Activated CD8-positive, alpha-beta memory T cell treated with anti-CD3 and anti-CD28 coated beads for 48 hours (primary cell): Measurements from ENCODE around the gene HTRA3.

Experiments used
- DNase-seq, 3 experiments: peaks; one replicate each; pipeline ENCODE4 v3.0.0-alpha.2; 2020; ENCODE audit warnings: low read depth in 2 of 3, low spot score in 2 of 3

Gene HTRA3

DNA sequence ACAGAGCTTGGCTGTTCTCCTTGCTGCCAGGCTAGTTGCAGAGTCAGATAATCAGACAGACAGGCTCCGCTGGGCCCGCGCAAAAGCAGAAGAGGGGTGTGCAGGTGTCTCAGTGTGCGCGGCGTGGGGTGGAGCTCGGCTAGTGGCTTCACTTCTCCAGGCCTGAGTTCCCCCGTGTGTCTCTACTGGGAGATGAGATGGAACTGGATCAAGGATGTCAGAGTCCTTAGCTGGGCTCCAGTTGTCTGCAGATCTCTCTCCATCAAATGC, 21.1 kb downstream of the HTRA3 start:
- DNase-seq = no peak

DNA sequence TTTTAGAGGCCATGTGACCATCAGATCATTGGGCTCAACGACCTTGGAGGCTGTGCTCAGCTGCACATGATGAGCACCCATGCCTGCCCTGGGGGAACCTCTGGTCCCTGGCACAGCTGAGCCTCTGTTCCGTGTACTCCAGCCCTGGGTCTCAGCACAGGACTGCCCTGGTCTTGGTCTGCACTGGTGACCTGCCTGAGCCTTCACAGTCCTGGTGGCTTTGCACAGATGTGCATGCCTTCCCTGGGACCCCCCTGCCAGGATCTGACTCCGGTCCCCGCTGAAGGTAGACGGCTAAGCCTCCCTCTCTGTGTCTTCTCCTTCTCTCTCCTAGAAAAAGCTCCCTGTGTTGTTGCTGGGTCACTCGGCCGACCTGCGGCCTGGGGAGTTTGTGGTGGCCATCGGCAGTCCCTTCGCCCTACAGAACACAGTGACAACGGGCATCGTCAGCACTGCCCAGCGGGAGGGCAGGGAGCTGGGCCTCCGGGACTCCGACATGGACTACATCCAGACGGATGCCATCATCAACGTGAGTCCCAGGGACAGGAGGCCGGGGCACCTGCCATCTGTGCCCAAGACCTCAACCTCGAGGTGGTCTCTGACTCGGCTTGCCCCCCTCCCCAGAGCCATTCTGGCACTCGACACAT, 21.6 kb downstream of the HTRA3 start:
- DNase-seq = no peak

DNA sequence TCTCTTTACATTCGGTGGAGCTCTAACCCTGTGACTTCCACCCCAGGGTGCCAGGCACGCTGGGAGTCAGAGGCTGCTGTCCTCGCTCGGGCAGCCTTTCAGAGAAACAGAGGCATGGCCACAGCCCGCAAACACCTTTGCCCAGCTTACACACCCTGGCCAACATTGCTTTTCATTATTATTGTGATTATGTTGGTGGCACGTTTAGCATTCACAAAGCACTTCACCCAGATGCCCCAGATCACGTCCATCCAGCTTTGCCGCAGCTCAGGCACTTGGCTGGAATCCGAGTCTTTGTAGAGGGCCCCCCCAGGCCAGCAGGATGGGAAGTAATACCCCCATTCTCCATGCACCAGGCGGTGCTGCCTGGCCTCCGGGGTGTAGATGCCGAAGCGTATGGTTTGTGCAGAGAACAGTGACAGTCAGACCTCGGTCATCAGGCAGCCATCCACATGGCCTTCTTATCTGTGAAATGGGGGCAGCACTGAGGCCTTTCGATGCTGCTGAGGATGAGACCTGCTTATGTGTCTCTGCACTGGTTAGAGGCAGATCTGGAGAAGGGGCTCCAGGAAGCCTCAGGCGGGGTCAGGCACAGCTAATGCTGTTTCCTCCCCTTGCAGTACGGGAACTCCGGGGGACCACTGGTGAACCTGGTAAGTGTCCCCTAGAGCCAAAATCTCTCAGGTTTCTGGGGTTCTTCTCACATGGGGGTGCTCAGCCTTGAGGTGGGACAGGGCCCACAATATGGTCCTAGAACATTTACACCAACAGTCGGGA, 22.3 kb downstream of the HTRA3 start:
- no peak for DNase-seq

DNA sequence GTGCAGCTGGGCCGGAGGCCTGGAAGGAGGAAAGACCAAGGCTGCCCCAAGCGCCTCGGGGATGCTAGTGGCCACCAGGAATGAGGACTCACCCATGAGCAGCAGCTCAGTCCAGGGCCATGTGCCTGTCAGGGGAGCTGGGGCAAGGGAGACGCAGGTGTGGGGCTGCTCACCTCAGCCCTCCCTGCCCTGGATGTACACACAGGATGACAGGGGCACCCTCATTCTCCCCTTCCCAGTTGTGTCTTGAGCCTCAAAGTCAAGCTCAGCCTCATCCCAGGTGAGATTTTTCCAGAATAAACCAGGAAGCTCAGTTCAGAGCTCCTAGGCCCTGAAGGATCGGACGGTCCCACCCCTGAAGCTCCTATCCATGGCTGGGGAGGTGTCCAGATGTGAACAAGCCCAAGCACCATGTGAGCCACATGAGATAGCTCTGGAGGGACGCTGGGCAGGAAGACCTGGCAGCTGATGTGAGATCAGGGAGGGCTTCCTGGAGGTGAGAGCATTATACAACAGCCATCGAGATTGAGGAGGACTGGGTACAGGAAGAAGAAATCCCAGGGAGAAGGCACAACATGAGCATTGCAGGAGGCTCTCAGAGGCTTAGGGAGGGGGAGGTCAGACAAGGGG, 23.0 kb downstream of the HTRA3 start:
- no peak for DNase-seq

DNA sequence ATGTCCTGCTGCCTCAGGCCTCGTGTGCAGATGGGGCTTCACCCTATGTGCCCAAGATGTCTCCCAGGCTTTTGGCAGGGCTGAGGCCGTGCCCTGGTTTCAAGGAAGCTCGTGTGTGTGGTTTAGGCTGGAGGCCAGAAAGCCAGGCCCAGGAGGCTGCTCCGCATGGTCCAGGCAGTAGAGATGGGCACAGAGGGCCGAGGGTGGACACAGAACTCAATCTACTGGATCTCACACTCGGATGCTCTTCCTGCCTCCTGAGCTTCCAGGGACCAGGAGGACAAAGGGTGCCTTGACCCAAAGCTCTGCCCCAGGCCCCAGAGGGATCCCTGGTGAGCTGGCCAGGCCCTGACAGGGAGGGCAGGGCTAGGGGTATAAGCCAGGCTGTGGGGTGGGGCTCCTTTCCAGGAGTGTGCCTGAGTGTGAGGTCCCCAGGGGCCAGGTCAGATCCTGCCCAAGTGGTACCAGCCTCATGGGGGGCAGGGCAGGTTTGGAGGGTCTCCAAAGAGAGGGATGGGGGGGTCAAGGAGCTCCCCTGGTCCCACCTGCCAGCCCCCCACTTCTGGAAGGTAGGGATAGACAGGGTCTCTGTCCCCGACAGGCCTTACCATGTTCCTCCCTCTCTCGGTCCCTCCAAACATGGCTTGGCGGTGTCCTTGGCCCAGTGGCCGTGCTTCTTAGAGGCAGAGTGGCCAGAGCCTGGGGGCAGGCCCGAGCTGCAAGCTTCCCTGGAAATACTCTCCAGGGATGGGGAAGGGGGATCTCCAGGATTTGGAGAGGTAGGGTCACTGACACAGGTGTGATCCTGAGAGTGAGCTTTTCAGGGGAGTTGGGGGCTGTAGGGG, 23.8 kb downstream of the HTRA3 start:
- no peak for DNase-seq

DNA sequence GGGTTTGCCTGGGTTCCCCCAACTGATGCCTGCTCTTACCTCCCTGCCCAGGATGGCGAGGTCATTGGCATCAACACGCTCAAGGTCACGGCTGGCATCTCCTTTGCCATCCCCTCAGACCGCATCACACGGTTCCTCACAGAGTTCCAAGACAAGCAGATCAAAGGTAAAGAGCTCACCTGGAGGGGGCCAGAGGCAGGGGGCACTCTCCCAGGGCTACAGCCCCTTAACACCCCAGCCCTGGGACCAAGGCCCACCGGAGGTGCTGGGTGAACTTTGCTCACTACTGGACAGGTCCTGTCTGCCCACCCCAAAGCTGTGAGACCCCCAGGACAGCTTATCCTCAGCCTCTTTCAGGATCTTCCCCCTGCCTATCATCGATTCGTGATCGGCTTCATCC, 24.5 kb downstream of the HTRA3 start:
- no peak for DNase-seq

DNA sequence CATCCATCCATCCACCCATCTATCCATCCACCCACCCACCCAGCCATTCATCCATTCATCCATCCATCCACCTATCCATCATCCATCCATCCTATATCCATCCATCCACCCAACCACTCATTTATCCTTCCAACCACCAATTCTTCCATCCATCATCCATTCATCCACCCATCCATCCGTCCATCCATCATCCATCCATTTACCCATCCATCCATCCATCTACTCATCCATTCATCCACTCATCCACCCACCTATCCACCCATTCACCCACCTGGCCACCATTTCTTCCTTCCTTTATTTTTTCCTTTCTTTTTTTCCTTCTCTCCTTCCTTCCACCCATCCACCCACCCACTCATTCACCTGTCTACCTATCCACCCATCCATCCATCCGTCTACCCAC, 25.2 kb downstream of the HTRA3 start:
- no peak for DNase-seq

DNA sequence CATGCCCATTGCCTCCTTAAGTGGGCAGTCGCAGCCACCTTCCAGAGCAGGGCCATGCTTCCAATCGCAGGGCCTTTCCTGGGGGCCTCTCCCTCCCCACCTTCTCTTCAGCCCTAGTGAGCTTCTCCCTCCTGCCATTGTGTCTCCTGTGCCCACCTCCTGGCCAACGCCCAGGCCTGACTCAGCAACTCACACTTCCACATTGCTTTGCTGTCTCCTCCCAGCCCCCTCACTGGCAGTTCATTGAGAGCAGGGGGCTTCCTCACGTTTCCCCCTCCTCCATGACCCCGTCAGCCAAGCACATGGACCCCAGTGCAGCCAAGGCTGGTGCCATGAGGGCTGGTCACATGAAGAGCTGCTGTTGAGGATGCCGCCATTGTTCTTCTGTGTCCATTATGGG, 25.9 kb downstream of the HTRA3 start:
- no peak for DNase-seq

DNA sequence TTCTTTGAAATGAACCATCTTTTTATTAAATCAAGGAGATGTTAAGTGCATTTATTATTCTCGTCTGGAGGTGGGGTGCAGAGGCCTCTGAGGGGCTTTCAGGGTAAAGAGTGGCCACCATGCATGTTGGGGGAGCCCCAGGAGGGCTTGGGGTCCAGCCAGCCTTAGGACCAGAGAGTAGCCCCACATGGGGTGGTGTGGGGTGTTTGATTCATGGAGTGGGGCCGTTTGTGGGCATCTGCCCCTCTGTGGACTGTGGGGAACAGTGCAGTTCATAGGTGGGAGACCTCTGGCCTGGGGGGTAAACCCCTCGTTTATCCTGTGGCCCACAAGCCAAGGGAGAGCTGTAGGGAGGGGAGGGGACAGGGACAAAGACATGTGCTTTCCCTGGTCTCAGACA, 26.9 kb downstream of the HTRA3 start:
- DNase-seq = no peak

DNA sequence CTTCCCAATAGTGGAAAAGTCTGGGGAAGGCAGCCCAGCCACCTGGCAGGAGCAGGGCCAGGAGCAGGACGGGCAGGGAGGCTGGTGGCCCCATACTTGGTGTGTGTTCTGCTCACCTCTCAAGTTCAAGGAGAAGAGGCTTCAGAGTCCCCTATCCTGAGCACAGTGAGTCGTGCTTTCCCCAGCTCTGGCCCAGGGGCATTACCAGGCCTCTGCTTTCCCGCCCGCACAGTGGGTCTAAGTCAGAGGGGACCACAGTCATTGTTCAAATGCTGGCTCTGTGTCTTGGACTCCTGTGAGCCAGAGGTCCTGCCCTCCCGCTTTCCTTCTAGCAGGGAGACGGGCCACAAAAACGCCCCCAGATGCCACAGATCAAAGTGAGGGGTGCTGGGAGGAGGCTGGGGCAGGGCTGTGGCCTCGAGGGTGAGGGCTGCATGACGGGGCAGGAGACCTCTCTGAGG, 27.6 kb downstream of the HTRA3 start:
- DNase-seq = no peak

DNA sequence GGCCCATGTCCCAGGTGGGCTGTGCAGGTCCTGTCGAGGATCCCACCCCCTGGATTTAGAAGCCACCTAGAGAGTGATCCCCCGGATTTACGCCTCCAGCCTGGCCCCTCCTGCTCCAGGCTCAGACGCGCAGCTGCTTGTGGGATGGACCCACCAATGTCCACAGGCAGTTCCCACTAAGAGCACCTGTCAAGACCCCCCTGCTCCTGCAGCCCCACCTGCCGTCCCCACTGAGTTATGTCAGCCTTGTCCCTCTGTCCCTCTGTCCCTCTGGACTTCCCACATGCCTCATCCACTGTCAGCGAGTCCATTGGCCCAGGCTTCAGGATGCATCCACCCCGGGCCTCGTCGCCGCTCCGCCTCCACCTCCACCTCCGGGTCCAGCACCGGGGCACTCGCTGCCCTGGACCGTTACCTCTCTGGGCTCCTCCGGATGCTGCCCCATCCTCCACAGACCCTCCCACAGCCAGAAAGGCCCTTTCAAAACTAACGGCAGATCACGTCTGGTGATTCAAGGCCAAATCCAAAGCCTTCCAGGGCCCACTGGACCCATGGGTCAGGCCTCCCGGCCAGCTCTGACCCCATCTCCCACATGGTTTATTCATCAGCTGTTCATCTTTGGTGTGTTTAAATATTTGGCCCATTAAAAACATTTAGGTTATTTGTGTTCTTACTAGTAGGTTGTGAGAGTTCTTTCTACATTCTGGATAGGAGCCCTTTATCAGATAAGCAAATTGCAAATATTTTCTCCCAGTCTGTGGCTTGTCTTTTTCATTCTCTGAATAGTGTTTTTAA, 28.3 kb downstream of the HTRA3 start:
- DNase-seq = no peak

DNA sequence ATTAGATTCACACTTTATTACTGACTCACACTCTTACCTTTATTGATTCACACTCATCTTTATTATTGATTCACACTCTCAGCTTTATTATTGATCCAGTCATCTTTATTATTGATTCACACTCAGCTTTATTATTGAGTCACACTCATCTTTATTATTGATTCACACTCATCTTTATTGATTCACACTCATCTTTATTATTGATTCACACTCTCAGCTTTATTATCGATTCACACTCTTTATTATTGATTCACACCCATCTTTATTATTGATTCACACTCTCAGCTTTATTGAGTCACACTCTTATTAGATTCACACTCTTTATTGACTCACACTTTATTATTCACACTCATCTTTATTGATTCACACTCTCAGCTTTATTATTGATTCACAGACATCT, 31.3 kb downstream of the HTRA3 start:
- no peak for DNase-seq

DNA sequence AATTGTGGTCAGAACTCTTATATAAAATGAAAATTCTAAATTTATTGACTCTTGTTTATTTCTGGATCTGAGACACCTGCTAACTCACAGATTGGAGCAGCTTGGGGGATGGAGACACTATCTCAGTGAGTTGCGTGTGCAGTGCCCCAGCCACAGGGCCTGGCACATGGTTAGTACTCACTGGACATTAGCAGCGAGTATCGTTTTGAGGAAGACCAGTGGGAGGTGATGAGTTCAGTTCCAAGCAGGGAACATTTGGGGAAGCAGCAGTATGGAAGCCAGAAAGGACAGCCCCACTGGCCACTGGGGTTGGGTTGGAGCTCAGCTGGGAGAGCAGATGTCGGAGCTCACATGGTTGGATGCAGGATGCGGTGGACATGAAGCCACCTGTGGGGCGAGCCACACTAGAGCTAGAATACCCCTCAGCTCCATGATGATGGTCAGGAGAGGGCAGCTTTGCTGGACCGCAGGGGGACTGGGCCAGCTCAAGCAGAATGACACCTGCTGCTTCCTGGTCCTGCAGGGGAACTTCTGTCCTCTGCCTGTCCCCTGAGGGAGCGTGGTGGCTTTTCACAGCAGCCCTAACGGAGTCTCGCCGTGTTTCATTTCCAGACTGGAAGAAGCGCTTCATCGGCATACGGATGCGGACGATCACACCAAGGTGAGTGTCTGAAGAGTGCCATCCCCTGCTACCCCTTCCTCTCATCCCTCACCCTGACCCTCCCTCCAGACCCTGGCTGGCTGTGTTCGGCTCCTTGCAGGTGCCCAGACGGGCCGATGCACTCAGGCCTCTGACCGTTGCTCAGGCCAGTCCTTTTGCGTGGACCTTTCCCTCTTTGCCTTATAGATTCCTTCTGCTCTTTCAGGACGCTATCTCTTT, 32.5 kb downstream of the HTRA3 start:
- no peak for DNase-seq

DNA sequence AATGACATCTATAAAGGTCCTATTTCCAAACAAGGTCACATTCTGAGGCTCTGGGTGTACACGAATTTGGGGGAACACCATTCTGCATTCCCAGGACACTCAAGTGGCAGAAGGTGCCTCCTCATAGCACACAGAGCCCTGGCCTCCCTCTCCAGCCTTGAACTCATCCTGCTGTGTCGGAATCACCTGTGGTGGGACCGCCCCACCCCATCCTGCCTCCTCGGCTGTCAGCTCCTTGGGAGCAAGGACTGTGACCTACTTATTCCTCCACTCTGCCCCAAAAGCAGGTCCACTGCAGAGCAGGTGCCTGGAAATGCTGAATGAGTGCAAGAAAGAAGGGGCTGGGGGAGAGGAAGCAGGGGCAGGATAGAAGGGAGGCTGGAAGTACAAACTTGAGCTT, 33.5 kb downstream of the HTRA3 start:
- no peak for DNase-seq

DNA sequence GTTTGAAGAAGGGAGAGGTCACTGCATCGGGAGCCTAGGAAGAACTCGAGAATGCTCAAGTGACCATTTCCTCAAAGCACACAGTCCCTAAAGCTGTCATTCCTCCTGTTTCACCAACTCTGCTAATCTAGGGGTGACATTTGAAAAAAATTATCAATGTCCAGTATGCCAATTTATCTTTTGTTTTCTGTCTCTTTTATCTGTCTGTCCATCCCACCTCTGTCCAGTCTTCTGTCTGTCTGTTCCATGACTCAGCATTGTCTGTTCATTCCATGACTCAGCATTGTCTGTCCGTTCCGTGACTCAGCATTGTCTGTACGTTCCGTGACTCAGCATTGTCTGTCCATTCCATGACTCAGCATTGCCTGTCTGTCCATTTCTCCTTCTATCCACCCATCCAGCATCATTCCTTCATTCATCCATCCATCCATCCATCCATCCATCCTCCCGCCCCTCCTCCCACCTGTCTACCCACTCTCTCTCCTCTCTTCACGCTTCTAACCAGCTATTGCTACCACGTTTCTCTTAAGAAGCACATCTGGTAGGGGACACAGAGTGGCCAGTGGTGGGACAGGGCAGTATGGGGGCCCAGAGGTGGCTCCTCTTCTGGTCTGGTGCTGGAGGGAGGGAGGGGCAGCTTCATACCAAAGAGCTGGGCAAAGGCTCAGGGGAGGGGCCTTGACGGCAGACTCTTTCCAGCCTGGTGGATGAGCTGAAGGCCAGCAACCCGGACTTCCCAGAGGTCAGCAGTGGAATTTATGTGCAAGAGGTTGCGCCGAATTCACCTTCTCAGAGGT, 34.1 kb downstream of the HTRA3 start:
- no peak for DNase-seq

DNA sequence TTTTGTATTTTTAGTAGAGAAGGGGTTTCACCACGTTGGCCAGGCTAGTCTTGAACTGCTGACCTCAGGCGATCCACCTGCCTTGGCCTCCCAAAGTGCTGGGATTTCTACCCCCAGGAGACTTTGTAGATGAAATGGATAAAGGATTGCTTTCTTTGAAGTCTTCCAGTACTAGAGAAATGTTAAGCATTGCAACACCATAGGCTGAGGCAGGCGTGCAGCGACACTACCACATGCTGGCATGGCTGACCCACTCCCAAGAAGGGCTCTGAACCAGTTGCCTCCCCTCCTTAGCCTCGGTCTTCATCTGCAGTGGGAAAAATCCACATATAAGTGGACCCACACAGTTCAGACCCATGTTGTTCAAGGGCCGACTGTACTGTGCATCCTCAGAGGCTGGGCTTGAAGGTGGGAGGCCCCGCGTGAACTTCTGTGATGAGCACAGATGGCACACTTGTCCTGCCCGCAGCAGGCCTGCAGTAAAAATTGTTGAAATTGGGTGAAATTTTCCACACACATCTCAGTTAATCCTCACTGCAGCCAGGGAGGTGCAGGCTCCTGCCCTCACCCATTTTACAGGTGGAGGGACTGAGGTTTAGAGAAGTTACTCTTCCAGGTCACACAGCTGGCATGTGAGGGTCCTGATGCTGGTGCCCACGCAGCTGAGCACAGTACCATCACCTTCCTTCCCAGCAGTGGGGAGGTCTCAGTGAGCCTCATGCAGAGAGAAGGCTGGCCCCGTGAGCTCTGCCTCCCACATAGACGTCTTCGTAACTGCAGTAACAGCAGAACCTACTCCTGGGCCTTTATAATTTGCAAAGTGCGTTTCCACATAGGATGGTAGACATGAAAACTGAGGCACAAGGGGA, 35.5 kb downstream of the HTRA3 start:
- DNase-seq = no peak

DNA sequence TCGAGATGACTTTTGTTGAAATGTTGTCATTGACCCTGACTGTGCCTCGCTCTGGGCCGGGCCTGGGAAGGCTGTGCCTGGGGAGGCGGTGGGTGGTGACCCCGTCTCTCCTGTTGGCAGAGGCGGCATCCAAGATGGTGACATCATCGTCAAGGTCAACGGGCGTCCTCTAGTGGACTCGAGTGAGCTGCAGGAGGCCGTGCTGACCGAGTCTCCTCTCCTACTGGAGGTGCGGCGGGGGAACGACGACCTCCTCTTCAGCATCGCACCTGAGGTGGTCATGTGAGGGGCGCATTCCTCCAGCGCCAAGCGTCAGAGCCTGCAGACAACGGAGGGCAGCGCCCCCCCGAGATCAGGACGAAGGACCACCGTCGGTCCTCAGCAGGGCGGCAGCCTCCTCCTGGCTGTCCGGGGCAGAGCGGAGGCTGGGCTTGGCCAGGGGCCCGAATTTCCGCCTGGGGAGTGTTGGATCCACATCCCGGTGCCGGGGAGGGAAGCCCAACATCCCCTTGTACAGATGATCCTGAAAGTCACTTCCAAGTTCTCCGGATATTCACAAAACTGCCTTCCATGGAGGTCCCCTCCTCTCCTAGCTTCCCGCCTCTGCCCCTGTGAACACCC, 36.4 kb downstream of the HTRA3 start:
- DNase-seq = no peak

DNA sequence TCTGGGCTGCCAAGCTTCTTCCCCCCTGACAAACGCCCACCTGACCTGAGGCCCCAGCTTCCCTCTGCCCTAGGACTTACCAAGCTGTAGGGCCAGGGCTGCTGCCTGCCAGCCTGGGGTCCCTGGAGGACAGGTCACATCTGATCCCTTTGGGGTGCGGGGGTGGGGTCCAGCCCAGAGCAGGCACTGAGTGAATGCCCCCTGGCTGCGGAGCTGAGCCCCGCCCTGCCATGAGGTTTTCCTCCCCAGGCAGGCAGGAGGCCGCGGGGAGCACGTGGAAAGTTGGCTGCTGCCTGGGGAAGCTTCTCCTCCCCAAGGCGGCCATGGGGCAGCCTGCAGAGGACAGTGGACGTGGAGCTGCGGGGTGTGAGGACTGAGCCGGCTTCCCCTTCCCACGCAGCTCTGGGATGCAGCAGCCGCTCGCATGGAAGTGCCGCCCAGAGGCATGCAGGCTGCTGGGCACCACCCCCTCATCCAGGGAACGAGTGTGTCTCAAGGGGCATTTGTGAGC, 37.0 kb downstream of the HTRA3 start:
- no peak for DNase-seq
